GM23248 (cell line): ENCODE measurements around the gene NACC1. TPM values are rescaled to one million over a fixed set of nuclear protein-coding genes. Genes with fewer than 3 reads are reported as not detected.

Source experiments
- DNase-seq: peaks from one replicate; pipeline ENCODE4 v3.0.0-alpha.2; 2015
- H2AFZ ChIP-seq: fragments of 200-600 bp; sonication (generic); 2 replicates; pipeline ENCODE4 v1.6.1; 2016; ENCODE audit warnings: antibody characterized with exemption
- H3F3A ChIP-seq: fragments of 200-600 bp; sonication (generic); 2 replicates; pipeline ENCODE4 v1.6.1; 2016; ENCODE audit warnings: mild to moderate bottlenecking, antibody characterized with exemption, mixed run types; ENCODE audit not compliant: insufficient read depth
- H3K27ac ChIP-seq: fragments of 200-600 bp; sonication (generic); 2 replicates; pipeline ENCODE4 v1.5.1; 2016; ENCODE audit warnings: mild to moderate bottlenecking
- H3K27me3 ChIP-seq: fragments of 200-600 bp; sonication (generic); replicated peaks from 2 replicates; pipeline ENCODE4 v1.6.1; 2016; ENCODE audit warnings: mild to moderate bottlenecking; ENCODE audit not compliant: insufficient read depth
- H3K36me3 ChIP-seq: fragments of 200-600 bp; sonication (generic); 2 replicates; pipeline ENCODE4 v1.6.1; 2016; ENCODE audit warnings: low read depth, mild to moderate bottlenecking
- H3K4me1 ChIP-seq: fragments of 200-600 bp; sonication (generic); 2 replicates; pipeline ENCODE4 v1.6.1; 2016; ENCODE audit warnings: mild to moderate bottlenecking; ENCODE audit not compliant: insufficient read depth
- H3K4me2 ChIP-seq: fragments of 200-600 bp; sonication (generic); one replicate; pipeline ENCODE4 v1.6.1; 2016; ENCODE audit warnings: mild to moderate bottlenecking; ENCODE audit not compliant: unreplicated experiment
- H3K4me3 ChIP-seq: fragments of 200-600 bp; sonication (generic); 2 replicates; pipeline ENCODE4 v1.5.1; 2016; ENCODE audit warnings: mild to moderate bottlenecking
- H3K79me2 ChIP-seq: fragments of 200-600 bp; sonication (generic); 2 replicates; pipeline ENCODE4 v1.6.1; 2016; ENCODE audit warnings: mild to moderate bottlenecking; ENCODE audit not compliant: insufficient read depth
- H3K9ac ChIP-seq: fragments of 200-600 bp; sonication (generic); 2 replicates; pipeline ENCODE4 v1.6.1; 2016; ENCODE audit warnings: mild to moderate bottlenecking
- H3K9me2 ChIP-seq: fragments of 200-600 bp; sonication (generic); 2 replicates; pipeline ENCODE4 v1.6.1; 2016; ENCODE audit warnings: mixed run types, mild to moderate bottlenecking, moderate library complexity; ENCODE audit not compliant: insufficient read depth
- H3K9me3 ChIP-seq: fragments of 200-600 bp; sonication (generic); one replicate; pipeline ENCODE4 v1.6.1; 2017; ENCODE audit warnings: low read depth
- H4K20me1 ChIP-seq: fragments of 200-600 bp; sonication (generic); 2 replicates; pipeline ENCODE4 v1.6.0; 2016; ENCODE audit not compliant: insufficient read depth
- EZH2 ChIP-seq: fragments of 200-600 bp; sonication (generic); IDR thresholded peaks from 2 replicates; pipeline ENCODE4 v1.6.1; 2018; ENCODE audit warnings: antibody characterized with exemption, mild to moderate bottlenecking; ENCODE audit not compliant: insufficient read depth, poor library complexity, severe bottlenecking
- EZH2phosphoT487 ChIP-seq: fragments of 200-600 bp; sonication (generic); IDR thresholded peaks from 2 replicates; pipeline ENCODE4 v1.6.1; 2018; ENCODE audit warnings: antibody characterized with exemption, moderate library complexity, mild to moderate bottlenecking, low read depth; ENCODE audit not compliant: insufficient read depth
- WGBS, 2 experiments: methylation state at CpG; one replicate each; pipeline ENCODE4 v1.1.6; 2015 to 2017; ENCODE audit warnings: low lambda C conversion rate in 2 of 2, low coverage in 1 of 2; ENCODE audit errors: missing lambda C conversion rate in 2 of 2; 5-methylcytosine and 5-hydroxymethylcytosine counted together
- in situ Hi-C: fragments of 300-500 bp; cut with MboI; formaldehyde crosslinking; loops from 2 replicates; pipeline ENCODE4 v1.15.0; 2020
- polyA plus RNA-seq: library from polyadenylated mRNA; unstranded; fragments of >200 nt; fragmentation: Nextera tagmentation; extraction: Ambion mirVana; gene quantifications from 2 replicates; pipeline ENCODE4 v1.2.1, GENCODE V29; 2016
- total RNA-seq: library from RNA; depleted of rRNA; stranded (reverse); fragments of >200 nt; shearing (Covaris generic); gene quantifications from 2 replicates; pipeline ENCODE4 v1.2.3, GENCODE V29; 2014

Gene NACC1
- total and polyA plus RNA-seq, 2 experiments from 2014 or later: 1.4 to 104 TPM

GRCh38 chr19:13071444-13072187 is 46.4 kb upstream of the NACC1 start:
- 0 out of 2 replicates have a peak, but pooled peaks cover 12% of the 10 kb centered on the region for H3K36me3 ChIP-seq
- H3K4me2 ChIP-seq: no peak overlapping the region
- no peaks in the 10 kb centered on the region for H3K27me3 ChIP-seq
- 0 out of 2 replicates have a peak, but pooled peaks cover 4% of the 10 kb centered on the region for H3K4me1 ChIP-seq
- no peaks in the 10 kb centered on the region for H3K9me2 ChIP-seq
- WGBS, 2 experiments: 70 to 73% methylated on average over 8 to 9 of the region's 9 CpGs
- H3K79me2 ChIP-seq: peaks cover 100% of the 10 kb centered on the region
- no peaks in the 10 kb centered on the region; the same call in 1 of the 2 replicates for H4K20me1 ChIP-seq
- no peak overlapping the region for H3K4me3 ChIP-seq
- TF ChIP-seq EZH2 (no peak), EZH2phosphoT487 (no peak)
- H3K9ac ChIP-seq: no peak overlapping the region
- no peak for DNase-seq
- H3K9me3 ChIP-seq: no peaks in the 10 kb centered on the region
- H2AFZ ChIP-seq: no peak overlapping the region
- no peak overlapping the region for H3K27ac ChIP-seq
- in situ Hi-C loops: no loop called here
- no peaks in the 10 kb centered on the region for H3F3A ChIP-seq

- no peaks in the 10 kb centered on the region; the same call in 1 of the 2 replicates for H4K20me1 ChIP-seq
- H3K9ac ChIP-seq: no peak overlapping the region
- H3K27me3 ChIP-seq: no peaks in the 10 kb centered on the region
- no peak overlapping the region for H3K4me3 ChIP-seq
- no peak overlapping the region for H3K4me2 ChIP-seq
- no peak for DNase-seq
- H3K27ac ChIP-seq: no peak overlapping the region
- no peaks in the 10 kb centered on the region for H3K9me2 ChIP-seq
- no peaks in the 10 kb centered on the region for H3F3A ChIP-seq
- TF ChIP-seq EZH2 (no peak), EZH2phosphoT487 (no peak)
- 70 to 72% methylated on average over 8 to 9 of the region's 9 CpGs for WGBS, 2 experiments
- no peaks in the 10 kb centered on the region for H3K9me3 ChIP-seq
- H3K4me1 ChIP-seq: 0 out of 2 replicates have a peak, but pooled peaks cover 4% of the 10 kb centered on the region
- no peak overlapping the region for H2AFZ ChIP-seq
- peaks cover 99% of the 10 kb centered on the region for H3K79me2 ChIP-seq
- in situ Hi-C loops: no loop called here
- H3K36me3 ChIP-seq: peaks cover 14% of the 10 kb centered on the region; the same call in 1 of the 2 replicates
Measured at GRCh38 chr19:13072188-13072908, 45.7 kb upstream of the NACC1 start.

- Histone ChIP-seq H3K4me2 (no peak overlapping the region), H3K4me3 (no peak overlapping the region), H4K20me1 (no peaks in the 10 kb centered on the region; the same call in 1 of the 2 replicates), H3K9ac (no peak overlapping the region), H2AFZ (no peak overlapping the region), H3K79me2 (peaks cover 97% of the 10 kb centered on the region), H3K4me1 (0 out of 2 replicates have a peak, but pooled peaks cover 4% of the 10 kb centered on the region), H3F3A (no peaks in the 10 kb centered on the region), H3K36me3 (peaks cover 22% of the 10 kb centered on the region; the same call in 1 of the 2 replicates), H3K9me2 (no peaks in the 10 kb centered on the region), H3K9me3 (no peaks in the 10 kb centered on the region), H3K27me3 (no peaks in the 10 kb centered on the region), H3K27ac (no peak overlapping the region)
- in situ Hi-C loops: no loop called here
- 75 to 78% methylated on average over 5 of the region's 5 CpGs for WGBS, 2 experiments
- no peak for DNase-seq
- TF ChIP-seq EZH2phosphoT487 (no peak), EZH2 (no peak)
Measured at GRCh38 chr19:13073263-13073662, 44.8 kb upstream of the NACC1 start.

GRCh38 chr19:13074378-13074777 is 43.7 kb upstream of the NACC1 start:
- in situ Hi-C loops: no loop called here
- no peak overlapping the region for H2AFZ ChIP-seq
- peaks cover 10% of the 10 kb centered on the region for H3K4me1 ChIP-seq
- H3K36me3 ChIP-seq: peaks cover 26% of the 10 kb centered on the region; the same call in 1 of the 2 replicates
- peaks cover 93% of the 10 kb centered on the region for H3K79me2 ChIP-seq
- peaks cover 5% of the 10 kb centered on the region; the same call in 1 of the 2 replicates for H3F3A ChIP-seq
- H3K9me3 ChIP-seq: no peaks in the 10 kb centered on the region
- H3K4me3 ChIP-seq: no peak overlapping the region
- no peak for DNase-seq
- no peak overlapping the region for H3K9ac ChIP-seq
- 50 to 53% methylated on average over 3 to 4 of the region's 4 CpGs for WGBS, 2 experiments
- no peaks in the 10 kb centered on the region for H3K27me3 ChIP-seq
- H3K27ac ChIP-seq: no peak overlapping the region
- no peak for TF ChIP-seq EZH2phosphoT487
- no peak for TF ChIP-seq EZH2
- no peaks in the 10 kb centered on the region for H3K9me2 ChIP-seq
- no peaks in the 10 kb centered on the region; the same call in 1 of the 2 replicates for H4K20me1 ChIP-seq
- H3K4me2 ChIP-seq: no peak overlapping the region
